Stimulated activated CD8-positive, alpha-beta memory T cell treated with anti-CD3 and anti-CD28 coated beads, Interleukin-15, amount 100 ng/mL, for 48 hours (primary cell): Measurements from ENCODE around the gene VWF.
A peak's percentile ranks its signal among the peaks of the same experiment; 100 is the strongest.
"Not testable (repeated sequence)": the region's sequence is repeated elsewhere in the genome, so short reads cannot be mapped to it uniquely, and the experiment has no call there.

Experiments used
- DNase-seq, 2 donors: peaks; one replicate each; pipeline ENCODE4 v3.0.0-alpha.2; 2020; ENCODE audit warnings: low read depth in 2 of 2

The VWF gene

DNA sequence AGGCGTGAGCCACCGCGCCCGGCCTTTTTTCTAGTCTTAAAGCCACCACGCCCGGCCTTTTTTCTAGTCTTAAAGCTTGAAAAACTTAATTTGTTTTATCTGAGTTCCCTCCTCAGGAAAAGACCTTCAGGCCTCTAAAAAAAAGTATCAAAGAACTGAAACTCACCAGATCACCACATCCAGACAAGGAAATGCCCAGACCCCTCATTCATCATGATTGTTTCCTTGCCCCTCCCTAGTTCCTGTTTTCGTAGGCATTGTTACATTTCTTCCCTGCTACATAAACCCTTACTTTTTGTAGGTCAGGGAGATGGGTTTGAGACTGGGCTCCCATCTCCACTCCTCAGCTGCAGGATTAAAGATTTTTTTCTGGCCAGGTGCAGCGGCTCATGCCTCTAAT, 21.1 kb upstream of the VWF start:
- no peak for DNase-seq

- DNase-seq: no peak
Observed at GRCh38 chr12:6143303-6143675, 18.8 kb upstream of the VWF start.

DNA sequence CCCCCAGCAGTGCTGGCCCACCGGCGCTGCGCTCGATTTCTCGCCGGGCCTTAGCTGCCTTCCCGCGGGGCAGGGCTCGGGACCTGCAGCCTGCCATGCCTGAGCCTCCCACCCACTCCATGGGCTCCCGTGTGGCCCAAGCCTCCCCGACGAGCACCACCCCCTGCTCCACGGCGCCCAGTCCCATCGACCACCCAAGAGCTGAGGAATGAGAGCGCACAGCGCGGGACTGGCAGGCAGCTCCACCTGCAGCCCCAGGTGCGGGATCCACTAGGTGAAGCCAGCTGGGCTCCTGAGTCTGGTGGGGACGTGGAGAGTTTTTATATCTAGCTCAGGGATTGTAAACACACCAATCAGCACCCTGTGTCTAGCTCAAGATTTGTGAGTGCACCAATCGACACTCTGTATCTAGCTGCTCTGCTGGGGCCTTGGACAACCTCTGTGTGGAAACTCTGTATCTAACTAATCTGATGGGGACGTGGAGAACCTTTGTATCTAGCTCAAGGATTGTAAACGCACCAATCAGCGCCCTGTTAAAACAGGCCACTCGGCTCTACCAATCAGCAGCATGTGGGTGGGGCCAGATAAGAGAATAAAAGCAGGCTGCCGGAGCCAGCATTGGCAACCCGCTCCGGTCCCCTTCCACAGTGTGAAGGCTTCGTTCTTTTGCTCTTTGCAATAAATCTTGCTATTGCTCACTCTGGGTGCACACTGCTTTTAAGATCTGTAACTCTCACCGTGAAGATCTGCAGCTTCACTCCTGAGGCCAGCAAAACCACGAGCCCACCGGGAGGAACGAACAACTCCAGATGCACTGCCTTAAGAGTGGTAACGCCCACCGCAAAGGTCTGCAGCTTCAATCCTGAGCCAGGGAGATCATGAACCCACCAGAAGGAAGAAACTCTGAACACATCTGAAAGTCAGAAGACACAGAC, 18.2 kb upstream of the VWF start:
- not testable (repeated sequence) for DNase-seq

DNA sequence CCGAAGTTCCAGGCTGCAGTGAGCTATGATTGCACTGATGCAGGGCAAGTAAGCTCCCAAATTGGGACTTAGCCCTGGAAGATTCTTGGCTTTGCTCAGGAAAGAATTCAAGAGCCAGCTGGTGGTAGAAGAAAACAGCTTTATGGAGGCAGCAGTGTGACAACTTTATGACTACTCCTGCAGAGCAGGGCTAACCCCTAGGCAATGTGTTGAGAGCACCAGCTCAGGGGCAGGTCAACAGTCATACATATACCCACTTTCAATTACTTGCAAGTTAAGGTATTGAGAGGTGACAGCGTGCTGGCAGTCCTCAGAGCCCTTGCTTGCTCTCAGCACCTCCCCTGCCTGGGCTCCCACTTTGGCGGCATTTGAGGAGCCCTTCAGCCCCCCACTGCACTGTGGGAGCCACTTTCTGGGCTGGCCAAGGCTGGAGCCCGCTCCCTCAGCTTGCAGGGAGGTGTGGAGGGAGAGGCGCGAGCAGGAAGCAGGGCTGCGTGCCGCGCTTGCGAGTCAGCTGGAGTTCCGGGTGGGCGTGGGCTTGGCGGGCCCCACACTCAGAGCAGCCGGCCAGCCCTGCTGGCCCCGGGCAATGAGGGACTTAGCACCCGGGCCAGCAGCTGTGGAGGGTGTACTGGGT, 17.4 kb upstream of the VWF start:
- not testable (repeated sequence) for DNase-seq

DNA sequence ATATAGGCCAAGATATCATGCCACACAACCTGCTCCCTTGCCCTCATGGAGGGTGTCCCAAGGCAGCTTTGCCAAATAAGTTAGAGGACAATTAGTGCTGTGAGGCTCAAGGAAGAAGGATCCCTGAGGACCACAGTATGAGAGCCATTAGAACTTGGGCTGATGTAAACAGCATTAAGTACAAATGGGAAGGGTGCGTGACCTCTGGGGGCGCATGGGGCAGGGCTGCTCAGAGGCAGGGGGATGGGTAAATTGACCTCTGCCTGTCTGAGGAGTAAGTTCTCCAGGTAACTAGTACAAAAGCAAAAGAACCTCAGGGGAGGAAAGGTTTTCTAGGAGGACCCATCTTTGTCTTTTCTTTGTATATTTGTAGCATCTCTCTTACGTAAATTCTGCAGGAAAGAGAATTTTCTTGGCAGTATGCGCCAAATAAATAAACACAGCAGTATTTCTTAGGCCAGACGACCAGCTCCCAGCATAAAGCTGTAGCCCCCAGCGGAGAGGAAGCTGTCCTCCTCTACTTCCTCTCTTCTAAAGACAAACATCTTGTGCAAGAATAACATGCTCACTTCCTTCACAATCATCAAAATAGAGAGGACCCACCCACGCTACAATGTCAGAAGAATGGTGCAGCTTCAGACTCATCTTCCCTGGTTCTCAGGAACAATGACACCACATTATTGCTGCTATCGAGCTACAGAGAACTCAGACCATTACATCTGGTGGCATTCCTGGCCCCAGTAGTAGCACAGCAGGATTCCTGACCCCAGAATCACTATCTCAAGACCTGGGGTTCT, 16.4 kb upstream of the VWF start:
- peak in 1 of 2 donors; percentile 20 for DNase-seq

GRCh38 chr12:6135071-6135470, 10.6 kb upstream of the VWF start:
- DNase-seq: no peak

DNA sequence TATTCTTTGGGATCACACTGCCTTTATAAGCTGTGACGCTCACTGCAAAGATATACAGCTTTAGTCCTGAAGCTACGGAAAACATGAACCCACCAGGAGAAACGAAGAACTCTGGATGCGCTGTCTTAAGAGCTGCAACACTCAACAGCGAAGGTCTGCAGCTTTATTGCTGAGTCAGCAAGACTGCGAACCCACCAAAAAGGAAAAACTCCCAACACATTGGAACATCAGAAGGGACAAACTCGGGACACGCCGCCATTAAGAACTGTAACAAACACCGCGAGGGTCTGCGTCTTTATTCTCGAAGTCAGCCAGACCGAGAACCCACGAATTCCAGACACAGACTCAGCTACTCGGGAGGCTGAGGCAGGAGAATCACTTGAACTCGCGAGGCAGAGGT, 9.2 kb upstream of the VWF start:
- DNase-seq: no peak

DNA sequence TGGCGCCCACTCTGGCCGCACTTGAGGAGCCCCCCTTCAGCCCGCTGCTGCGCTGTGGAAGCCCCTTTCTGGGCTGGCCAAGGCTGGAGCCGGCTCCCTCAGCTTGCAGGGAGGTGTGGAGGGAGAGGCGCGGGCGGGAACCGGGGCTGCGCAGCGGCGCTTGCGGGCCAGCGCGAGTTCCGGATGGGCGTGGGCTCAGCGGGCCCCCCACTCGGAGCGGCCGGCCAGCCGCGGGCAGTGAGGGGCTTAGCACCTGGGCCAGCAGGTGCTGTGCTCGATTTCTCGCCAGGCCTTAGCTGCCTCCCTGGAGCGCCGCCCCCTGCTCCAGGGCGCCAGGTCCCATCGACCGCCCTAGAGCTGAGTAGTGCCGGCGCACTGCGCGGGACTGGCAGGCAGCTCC, 8.0 kb upstream of the VWF start:
- DNase-seq: no peak

DNA sequence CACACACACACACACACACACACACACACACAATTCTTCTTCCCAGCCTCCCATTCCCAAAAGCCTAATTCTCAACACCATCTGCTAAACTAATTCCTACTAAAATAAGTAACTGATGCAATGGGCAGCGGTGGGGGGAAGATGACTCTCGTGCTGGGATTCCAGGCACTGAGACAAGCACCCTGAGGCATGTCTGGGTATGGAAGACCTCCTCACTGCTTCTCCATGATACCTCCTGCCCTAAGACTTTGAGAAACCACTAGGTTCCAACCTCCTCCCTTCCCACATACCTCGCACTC, 789 bp upstream of the VWF start:
- DNase-seq: no peak

DNA sequence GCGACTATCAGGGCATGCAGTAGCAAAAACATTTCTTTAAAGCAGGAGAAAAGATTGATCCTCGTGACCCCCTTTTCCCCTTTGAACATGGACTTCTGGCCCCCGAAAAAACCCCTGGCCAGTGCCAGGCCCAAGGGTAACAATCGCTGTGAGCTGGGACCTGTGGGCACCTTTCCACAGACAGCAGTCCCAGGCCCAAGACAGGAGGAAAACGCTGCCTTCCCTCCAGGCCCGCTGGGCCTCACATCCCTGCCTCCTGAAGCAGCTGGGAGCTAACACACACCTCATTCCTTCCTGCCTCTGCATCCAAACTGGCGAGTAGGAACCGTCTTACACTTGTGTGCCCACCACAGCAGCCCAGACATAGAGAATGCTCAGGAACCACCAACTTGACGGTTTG, 1.2 kb downstream of the VWF start:
- no peak for DNase-seq

DNA sequence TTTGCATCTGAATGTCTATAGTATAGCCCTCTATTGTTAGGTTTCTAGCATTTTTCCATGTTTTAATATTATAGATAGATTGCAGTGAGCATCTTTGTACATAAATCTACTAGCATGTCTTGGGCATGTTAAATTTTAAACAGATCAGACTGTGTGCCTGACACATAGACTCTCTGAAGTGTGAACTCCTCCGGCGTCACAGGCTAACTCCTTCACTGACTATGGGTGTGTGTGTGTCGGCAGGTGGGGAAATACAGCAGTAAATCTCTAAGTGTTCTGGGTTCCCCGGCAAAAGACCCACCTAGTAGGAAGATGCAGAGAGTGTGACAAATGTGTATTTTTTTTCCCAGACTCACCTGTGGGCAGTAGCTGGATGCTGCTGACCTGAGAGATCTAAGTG, 2.3 kb downstream of the VWF start:
- no peak for DNase-seq

GRCh38 chr12:6120796-6121473, 3.5 kb downstream of the VWF start:
- DNase-seq: no peak

GRCh38 chr12:6118891-6119568, 5.4 kb downstream of the VWF start:
- no peak for DNase-seq

DNA sequence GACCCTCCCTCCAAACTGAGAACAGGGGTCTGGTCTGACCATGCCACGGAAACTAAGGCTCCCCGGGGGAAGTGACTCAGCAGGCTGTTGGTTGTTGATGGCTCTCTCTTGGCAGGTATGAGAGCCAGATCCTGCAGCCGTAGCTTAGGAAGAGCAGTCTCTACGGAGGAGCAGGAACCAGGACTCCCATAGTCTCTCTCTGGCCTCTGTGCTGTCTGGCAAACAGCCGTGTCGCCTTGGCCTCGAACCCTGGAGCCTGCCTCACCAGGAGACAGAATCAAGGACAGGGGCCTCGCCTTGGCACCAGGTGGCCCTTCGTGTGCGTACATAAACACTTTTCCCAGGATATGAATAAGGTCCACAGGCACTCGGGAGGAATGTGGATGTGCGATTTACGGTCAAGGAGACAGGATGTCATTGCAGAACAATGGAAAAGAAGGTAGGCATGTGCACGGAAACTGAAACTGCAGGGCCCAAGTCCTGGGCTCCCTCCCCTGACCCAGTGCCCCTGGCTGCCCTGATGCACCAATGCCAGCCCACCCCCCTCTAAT, 7.9 kb downstream of the VWF start:
- DNase-seq: no peak

DNA sequence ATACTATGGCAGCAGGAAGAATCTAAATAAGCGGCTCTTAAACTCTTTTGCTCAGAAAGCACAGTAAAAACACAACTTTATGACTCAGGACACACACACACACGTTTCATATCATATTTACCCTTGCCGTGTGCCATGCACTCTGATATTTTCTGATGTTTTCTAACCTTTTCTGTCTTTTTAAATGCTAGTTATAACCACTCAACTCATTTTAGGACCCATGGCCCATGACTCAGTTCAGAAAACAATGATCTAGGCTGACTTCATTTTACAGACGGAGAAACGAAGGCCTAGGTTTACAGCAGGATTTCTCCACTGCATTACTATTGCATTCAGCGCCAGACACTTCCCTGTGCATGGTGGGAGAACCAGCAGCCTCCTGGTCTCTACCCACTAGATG, 9.1 kb downstream of the VWF start:
- no peak for DNase-seq

DNA sequence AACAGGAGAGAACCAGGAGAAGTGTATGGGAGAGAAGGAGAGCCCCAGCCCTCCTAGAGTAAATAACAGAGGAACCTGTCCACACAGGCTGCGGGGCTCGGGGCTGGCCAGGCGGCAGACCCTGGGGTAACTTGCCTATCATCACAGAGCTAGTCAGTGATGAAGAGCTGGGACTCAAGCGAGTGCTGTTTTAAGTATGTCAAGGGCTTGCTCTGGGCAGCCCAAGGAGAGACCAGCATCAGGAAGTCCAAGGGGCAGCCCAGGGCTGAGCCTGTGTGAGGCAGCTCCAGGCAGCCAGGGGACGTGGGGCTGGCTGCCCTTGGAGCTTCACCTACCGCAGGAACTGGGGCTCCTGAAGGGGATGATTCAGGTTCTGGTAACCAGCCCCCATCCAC, 10.0 kb downstream of the VWF start:
- no peak for DNase-seq

DNA sequence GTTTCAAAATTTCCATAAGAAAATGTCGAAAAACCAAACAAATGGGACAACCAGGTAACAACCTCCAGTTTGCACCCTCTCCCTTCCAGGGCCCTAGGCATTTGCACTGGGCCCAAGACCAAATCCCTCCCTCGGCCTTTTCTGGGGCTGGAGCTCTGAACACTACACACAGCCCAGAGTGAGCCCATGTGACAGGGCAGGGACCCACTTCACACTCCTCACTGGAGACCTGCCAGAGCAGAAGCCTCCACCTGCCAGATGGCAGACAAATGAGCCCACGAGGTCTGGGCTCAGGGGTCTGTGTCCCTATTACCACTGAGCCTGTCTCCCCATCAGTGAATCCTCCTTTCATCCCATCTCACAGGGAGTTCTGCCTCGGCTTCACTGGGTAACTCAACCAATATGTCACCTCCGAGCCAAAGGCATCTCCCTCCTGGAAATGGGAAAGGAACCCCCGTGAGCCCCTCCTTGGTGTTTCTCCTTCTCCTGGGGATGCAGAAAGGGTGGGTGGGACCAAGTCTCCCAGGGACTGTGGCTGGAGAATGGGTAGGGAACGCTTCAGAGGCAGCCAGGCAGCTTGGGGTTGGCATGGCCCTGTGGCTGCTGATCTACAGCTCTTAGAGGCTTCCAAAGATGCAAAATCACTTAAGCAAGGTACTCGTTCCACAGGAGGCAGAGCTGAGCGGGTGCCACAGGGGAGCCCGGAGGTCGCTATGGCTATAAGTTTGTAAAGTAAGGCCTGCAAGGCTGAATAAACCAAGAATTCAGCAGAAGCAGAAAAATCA, 10.6 kb downstream of the VWF start:
- DNase-seq: no peak

DNA sequence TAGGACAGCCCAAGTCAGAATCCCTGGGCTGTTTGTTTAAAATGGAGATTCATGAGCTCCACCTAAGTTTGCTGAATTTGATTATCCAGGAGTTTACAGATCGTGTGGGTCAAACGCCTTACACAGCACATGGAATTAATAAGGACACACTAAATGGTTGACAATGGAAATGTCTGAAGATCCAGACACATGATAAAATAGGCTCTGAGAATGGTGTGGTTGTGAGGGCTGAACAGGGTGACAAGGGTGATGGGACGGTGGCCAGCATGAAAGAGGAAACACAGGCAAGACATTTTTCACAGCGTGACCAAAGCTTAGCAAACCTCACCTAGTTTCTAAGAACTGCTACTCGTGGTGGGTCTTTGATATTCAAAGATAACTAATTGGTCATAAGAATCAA, 12.5 kb downstream of the VWF start:
- no peak for DNase-seq

DNA sequence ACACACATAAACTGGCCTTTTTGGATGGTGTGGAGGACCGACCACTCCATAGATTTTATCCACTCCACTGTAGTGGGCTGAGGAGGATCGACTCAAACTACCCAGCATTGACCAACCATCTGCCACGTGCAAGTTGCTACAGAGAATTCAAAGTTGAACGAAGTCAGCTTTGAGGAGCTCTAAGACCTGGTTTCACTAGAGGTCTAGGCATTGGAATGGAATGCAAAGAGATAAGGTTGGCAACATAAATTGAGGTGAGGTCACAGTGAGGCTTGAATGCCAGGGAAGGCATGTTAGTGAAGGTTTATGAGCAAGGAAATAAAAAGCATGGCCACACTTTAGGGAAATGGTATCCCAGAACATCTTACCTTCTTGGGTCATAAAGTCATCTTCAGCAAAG, 14.5 kb downstream of the VWF start:
- no peak for DNase-seq

- DNase-seq: no peak
Observed at GRCh38 chr12:6106218-6106617, 18.3 kb downstream of the VWF start.

DNA sequence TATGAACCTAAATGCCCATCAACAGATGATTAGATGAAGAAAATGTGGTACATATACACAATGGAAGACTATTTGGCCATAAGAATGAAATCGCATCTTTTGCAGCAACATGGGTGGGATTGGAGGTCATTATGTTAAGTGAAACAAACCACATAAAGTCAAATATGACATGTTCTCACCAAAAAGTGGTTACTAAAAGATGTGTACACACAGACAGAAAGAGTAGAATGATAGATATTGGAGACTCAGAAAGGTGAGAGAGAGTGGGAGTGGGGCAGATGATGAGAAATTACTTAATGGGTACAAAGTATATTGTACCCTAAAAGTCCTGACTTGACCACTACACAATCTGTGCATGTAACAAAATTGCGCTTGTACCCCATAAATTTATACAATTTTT, 19.6 kb downstream of the VWF start:
- DNase-seq: no peak
